Endothelial cell of umbilical vein (primary cell): Measurements from ENCODE around the gene HLA-DMA.

Experiments used
- EZH2 ChIP-seq: IDR thresholded peaks from 2 replicates; pipeline ENCODE4 v1.6.1; 2012; ENCODE audit warnings: borderline replicate concordance, low read depth, mild to moderate bottlenecking, moderate library complexity, low read length, inconsistent platforms; ENCODE audit not compliant: severe bottlenecking
- FOS ChIP-seq: IDR thresholded peaks from 2 replicates; pipeline ENCODE4 v1.6.1; 2011; ENCODE audit warnings: mild to moderate bottlenecking, low read length, moderate library complexity, borderline replicate concordance; ENCODE audit not compliant: insufficient read depth
- GATA2 ChIP-seq: IDR thresholded peaks from 2 replicates; pipeline ENCODE4 v1.7.0; 2011; ENCODE audit warnings: low read depth, mild to moderate bottlenecking, moderate library complexity, mixed read lengths, low read length; ENCODE audit not compliant: insufficient read length, insufficient read depth
- JUN ChIP-seq: IDR thresholded peaks from 2 replicates; pipeline ENCODE4 v1.6.1; 2011; ENCODE audit warnings: borderline replicate concordance, low read depth; ENCODE audit not compliant: insufficient read length, insufficient read depth
- MYC ChIP-seq: IDR thresholded peaks from one replicate; pipeline ENCODE4 v1.6.1; 2011; ENCODE audit warnings: mild to moderate bottlenecking, low read depth, low read length
- POLR2A ChIP-seq: IDR thresholded peaks from 2 replicates; pipeline ENCODE4 v1.6.1; 2012; ENCODE audit warnings: low read depth, mild to moderate bottlenecking, control low read depth, low read length
- POLR2AphosphoS5 ChIP-seq: IDR thresholded peaks from 2 replicates; pipeline ENCODE4 v1.6.1; 2012; ENCODE audit warnings: low read depth, mild to moderate bottlenecking, control low read depth, low read length, moderate library complexity; ENCODE audit not compliant: insufficient read depth
- TF ChIP-seq, protein P1 (sequence below), 2 donors: IDR thresholded peaks; 1 replicate in 1 of 2; 2 replicates in 1 of 2; pipeline ENCODE4 v1.5.1; 2011; ENCODE audit warnings: low read length in 2 of 2, mild to moderate bottlenecking in 2 of 2, moderate library complexity in 2 of 2, control low read depth in 1 of 2, inconsistent platforms in 1 of 2, low read depth in 1 of 2; ENCODE audit not compliant: insufficient read depth in 1 of 2; ENCODE audit errors: extremely low read depth in 1 of 2
- TF ChIP-seq, protein P2 (sequence below): IDR thresholded peaks from 2 replicates; pipeline ENCODE4 v1.6.1; 2011; ENCODE audit not compliant: insufficient read depth, insufficient read length

- TF ChIP-seq, protein P1, sequence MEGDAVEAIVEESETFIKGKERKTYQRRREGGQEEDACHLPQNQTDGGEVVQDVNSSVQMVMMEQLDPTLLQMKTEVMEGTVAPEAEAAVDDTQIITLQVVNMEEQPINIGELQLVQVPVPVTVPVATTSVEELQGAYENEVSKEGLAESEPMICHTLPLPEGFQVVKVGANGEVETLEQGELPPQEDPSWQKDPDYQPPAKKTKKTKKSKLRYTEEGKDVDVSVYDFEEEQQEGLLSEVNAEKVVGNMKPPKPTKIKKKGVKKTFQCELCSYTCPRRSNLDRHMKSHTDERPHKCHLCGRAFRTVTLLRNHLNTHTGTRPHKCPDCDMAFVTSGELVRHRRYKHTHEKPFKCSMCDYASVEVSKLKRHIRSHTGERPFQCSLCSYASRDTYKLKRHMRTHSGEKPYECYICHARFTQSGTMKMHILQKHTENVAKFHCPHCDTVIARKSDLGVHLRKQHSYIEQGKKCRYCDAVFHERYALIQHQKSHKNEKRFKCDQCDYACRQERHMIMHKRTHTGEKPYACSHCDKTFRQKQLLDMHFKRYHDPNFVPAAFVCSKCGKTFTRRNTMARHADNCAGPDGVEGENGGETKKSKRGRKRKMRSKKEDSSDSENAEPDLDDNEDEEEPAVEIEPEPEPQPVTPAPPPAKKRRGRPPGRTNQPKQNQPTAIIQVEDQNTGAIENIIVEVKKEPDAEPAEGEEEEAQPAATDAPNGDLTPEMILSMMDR (IDR thresholded peaks at IDR 0.05; ENCODE audit: extremely low read depth in 1 of 2, insufficient read depth in 1 of 2, low read depth in 1 of 2, low read length in 2 of 2): no peak
- TF ChIP-seq EZH2 (no peak), POLR2A (no peak), POLR2AphosphoS5 (no peak), GATA2 (no peak), JUN (no peak), FOS (no peak), MYC (no peak)
- TF ChIP-seq, protein P2, sequence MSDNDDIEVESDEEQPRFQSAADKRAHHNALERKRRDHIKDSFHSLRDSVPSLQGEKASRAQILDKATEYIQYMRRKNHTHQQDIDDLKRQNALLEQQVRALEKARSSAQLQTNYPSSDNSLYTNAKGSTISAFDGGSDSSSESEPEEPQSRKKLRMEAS: no peak
Measured at GRCh38 chr6:32922083-32922482, 30.8 kb downstream of the HLA-DMA start.
